ENCODE data around the gene SMAD6. TPM values are rescaled to one million over a fixed set of nuclear protein-coding genes. Genes with fewer than 3 reads are reported as not detected.

The SMAD6 gene
- total and polyA plus RNA-seq, 2 donors (not counting 1 experiment from before 2014, with no cell fraction given) = 0.03 to 0.37 TPM

DNA sequence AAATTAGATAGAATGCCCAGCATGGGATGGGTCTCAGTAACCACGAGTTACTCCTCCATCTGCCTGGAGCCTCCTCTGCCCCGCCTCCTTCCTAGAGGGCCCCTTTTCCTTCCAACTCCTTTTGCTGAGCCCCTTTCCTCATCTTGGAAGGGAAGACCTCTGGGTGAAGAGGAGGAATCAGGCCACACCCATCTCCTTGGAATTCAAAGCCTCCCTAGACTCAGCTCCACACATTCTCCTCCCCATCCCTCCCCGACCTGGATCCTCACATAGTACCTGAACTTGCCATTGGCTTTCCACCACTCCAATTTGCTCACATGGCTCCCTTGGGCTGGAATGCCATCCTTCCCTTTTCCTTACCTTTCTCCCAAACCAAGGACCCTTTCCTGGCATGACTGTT is 128.8 kb downstream of the SMAD6 start:
- Mint-ChIP-seq H3K27ac (peak overlapping the region; percentile 22), H3K4me3 (no peak overlapping the region), H3K9me3 (ENCODE audit: insufficient read depth) (no peaks in the 10 kb centered on the region), H3K27me3 (no peaks in the 10 kb centered on the region), H3K4me1 (peaks cover 38% of the 10 kb centered on the region)
- Histone ChIP-seq H3K27ac (ENCODE audit: low read length in 2 of 2) (no peak overlapping the region), H3K36me3 (replicated peaks in 1 of 2; ENCODE audit: control extremely low read depth in 1 of 2, control insufficient read depth in 1 of 2, extremely low read depth in 1 of 2, insufficient read depth in 2 of 2, low read length in 1 of 2) (no peaks in the 10 kb centered on the region), H3K4me2 (replicated peaks; ENCODE audit: low read depth, low read length, poor library complexity, severe bottlenecking) (no peak overlapping the region), H3K27me3 (replicated peaks in 1 of 4; ENCODE audit: control extremely low read depth in 1 of 4, control insufficient read depth in 3 of 4, insufficient read depth in 4 of 4, low read length in 3 of 4) (no peaks in the 10 kb centered on the region), H3K9me3 (ENCODE audit: control extremely low read depth in 1 of 3, control insufficient read depth in 2 of 3, insufficient read depth in 1 of 3, low read length in 2 of 3) (peaks cover 0 to 12% (median 5%) of the 10 kb centered on the region in 3 donors), H3K9ac (ENCODE audit: low read length) (no peak overlapping the region), H3K4me1 (ENCODE audit: control insufficient read depth in 2 of 2, insufficient read depth in 2 of 2, low read length in 2 of 2) (peaks cover 34 to 42% of the 10 kb centered on the region in 2 donors), H3K79me2 (ENCODE audit: control insufficient read depth, insufficient read depth, low read length) (no peaks in the 10 kb centered on the region), H4K20me1 (ENCODE audit: control insufficient read depth, insufficient read depth, low read length, poor library complexity, severe bottlenecking) (no peaks in the 10 kb centered on the region), H3K4me3 (ENCODE audit: control extremely low read depth in 1 of 5, extremely low read depth in 1 of 5, insufficient read depth in 1 of 5, low read depth in 2 of 5, low read length in 4 of 5) (no peak overlapping the region), H2AFZ (ENCODE audit: insufficient read depth, low read depth, low read length, poor library complexity, severe bottlenecking) (no peak overlapping the region)
- DNase-seq = no peak
- WGBS (ENCODE audit: insufficient coverage) = 93% methylated on average over 1 of the region's 3 CpGs
- no peak for ATAC-seq (ENCODE audit: low read depth)
- ChIA-PET CTCF (interaction anchor here (2.0 kb wide), 1 partner anchor 20 kb away, joined by 8 read pairs; no protein-coding TSS in a partner anchor), POLR2A (no interaction called here)
- intact Hi-C loops (cut with micrococcal nuclease) = loop anchor here (10.0 kb wide), 1 partner anchor 126 kb away; the partner anchor contains the start of gene SMAD6
- TF ChIP-seq, protein P1, sequence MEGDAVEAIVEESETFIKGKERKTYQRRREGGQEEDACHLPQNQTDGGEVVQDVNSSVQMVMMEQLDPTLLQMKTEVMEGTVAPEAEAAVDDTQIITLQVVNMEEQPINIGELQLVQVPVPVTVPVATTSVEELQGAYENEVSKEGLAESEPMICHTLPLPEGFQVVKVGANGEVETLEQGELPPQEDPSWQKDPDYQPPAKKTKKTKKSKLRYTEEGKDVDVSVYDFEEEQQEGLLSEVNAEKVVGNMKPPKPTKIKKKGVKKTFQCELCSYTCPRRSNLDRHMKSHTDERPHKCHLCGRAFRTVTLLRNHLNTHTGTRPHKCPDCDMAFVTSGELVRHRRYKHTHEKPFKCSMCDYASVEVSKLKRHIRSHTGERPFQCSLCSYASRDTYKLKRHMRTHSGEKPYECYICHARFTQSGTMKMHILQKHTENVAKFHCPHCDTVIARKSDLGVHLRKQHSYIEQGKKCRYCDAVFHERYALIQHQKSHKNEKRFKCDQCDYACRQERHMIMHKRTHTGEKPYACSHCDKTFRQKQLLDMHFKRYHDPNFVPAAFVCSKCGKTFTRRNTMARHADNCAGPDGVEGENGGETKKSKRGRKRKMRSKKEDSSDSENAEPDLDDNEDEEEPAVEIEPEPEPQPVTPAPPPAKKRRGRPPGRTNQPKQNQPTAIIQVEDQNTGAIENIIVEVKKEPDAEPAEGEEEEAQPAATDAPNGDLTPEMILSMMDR (IDR thresholded peaks at IDR 0.05) = no peak
- TF ChIP-seq EZH2 (IDR thresholded peaks at IDR 0.05; ENCODE audit: borderline replicate concordance, insufficient read depth, low read depth, low read length, poor library complexity, severe bottlenecking) = no peak

DNA sequence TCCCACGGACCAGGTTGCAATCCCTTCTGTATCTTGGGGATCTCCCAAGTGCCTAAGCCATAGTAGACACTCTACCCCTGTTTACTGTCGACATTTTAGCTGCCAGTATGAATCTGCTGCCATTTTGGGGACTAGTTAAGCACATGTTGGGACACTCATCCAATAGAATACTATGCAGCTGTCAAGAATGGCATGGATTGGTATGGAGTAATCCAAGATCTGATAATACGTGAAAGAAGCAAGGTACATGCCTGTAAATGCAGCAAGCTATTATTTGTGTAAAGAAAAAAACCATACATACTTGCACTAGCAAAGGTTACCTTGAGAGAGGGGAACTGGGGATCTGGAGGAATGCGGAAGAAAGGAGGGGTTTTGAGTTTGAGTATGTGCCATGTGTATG is 129.3 kb downstream of the SMAD6 start:
- Histone ChIP-seq H3K4me2 (replicated peaks; ENCODE audit: low read depth, low read length, poor library complexity, severe bottlenecking) (no peak overlapping the region), H3K27ac (ENCODE audit: low read length in 2 of 2) (no peak overlapping the region), H3K4me1 (ENCODE audit: control insufficient read depth in 2 of 2, insufficient read depth in 2 of 2, low read length in 2 of 2) (peaks cover 34 to 44% of the 10 kb centered on the region in 2 donors), H3K27me3 (replicated peaks in 1 of 4; ENCODE audit: control extremely low read depth in 1 of 4, control insufficient read depth in 3 of 4, insufficient read depth in 4 of 4, low read length in 3 of 4) (no peaks in the 10 kb centered on the region), H3K4me3 (ENCODE audit: control extremely low read depth in 1 of 5, extremely low read depth in 1 of 5, insufficient read depth in 1 of 5, low read depth in 2 of 5, low read length in 4 of 5) (no peak overlapping the region), H3K9ac (ENCODE audit: low read length) (no peak overlapping the region), H4K20me1 (ENCODE audit: control insufficient read depth, insufficient read depth, low read length, poor library complexity, severe bottlenecking) (no peaks in the 10 kb centered on the region), H3K36me3 (replicated peaks in 1 of 2; ENCODE audit: control extremely low read depth in 1 of 2, control insufficient read depth in 1 of 2, extremely low read depth in 1 of 2, insufficient read depth in 2 of 2, low read length in 1 of 2) (no peaks in the 10 kb centered on the region), H2AFZ (ENCODE audit: insufficient read depth, low read depth, low read length, poor library complexity, severe bottlenecking) (no peak overlapping the region), H3K79me2 (ENCODE audit: control insufficient read depth, insufficient read depth, low read length) (no peaks in the 10 kb centered on the region), H3K9me3 (ENCODE audit: control extremely low read depth in 1 of 3, control insufficient read depth in 2 of 3, insufficient read depth in 1 of 3, low read length in 2 of 3) (peaks cover 0 to 16% (median 7%) of the 10 kb centered on the region in 3 donors)
- 100% methylated on average over 2 of the region's 4 CpGs for WGBS (ENCODE audit: insufficient coverage)
- TF ChIP-seq, protein P1 (IDR thresholded peaks at IDR 0.05) = no peak
- no peak for TF ChIP-seq EZH2 (IDR thresholded peaks at IDR 0.05; ENCODE audit: borderline replicate concordance, insufficient read depth, low read depth, low read length, poor library complexity, severe bottlenecking)
- intact Hi-C loops (cut with micrococcal nuclease) = loop anchor here (10.0 kb wide), 1 partner anchor 126 kb away; the partner anchor contains the start of gene SMAD6
- ChIA-PET CTCF (interaction anchor here (2.0 kb wide), 1 partner anchor 20 kb away, joined by 8 read pairs; no protein-coding TSS in a partner anchor), POLR2A (interaction anchor here (0.6 kb wide), 1 partner anchor 38 kb away, joined by 6 read pairs; no protein-coding TSS in a partner anchor)
- Mint-ChIP-seq H3K27ac (peak overlapping the region; percentile 22), H3K4me1 (peaks cover 38% of the 10 kb centered on the region), H3K27me3 (no peaks in the 10 kb centered on the region), H3K4me3 (peak overlapping the region; percentile 24), H3K9me3 (ENCODE audit: insufficient read depth) (no peaks in the 10 kb centered on the region)
- DNase-seq = no peak
- ATAC-seq (ENCODE audit: low read depth) = no peak
